HG02610 (cell line): Measurements from ENCODE around the gene NUBPL.
A peak's percentile ranks its signal among the peaks of the same experiment; 100 is the strongest.
"Not testable (repeated sequence)": the region's sequence is repeated elsewhere in the genome, so short reads cannot be mapped to it uniquely, and the experiment has no call there.

Source experiments
- ATAC-seq: cut with Tn5 transposase; IDR thresholded peaks from one replicate; pipeline ENCODE4 v1.9.1; 2021; ENCODE audit warnings: mild to moderate bottlenecking, moderate library complexity; ENCODE audit not compliant: unreplicated experiment

NUBPL gene

GRCh38 chr14:31727797-31728196, 166.6 kb downstream of the NUBPL start:
- no peak for ATAC-seq

GRCh38 chr14:31740688-31741087, 179.5 kb downstream of the NUBPL start:
- ATAC-seq, result no peak

- ATAC-seq, result no peak
These were observed 184.5 kb downstream of the NUBPL start for GRCh38 chr14:31745741-31746140.

- no peak for ATAC-seq
These were observed 185.1 kb downstream of the NUBPL start for GRCh38 chr14:31746326-31746725.

- ATAC-seq, result no peak
These were observed 188.1 kb downstream of the NUBPL start for GRCh38 chr14:31749275-31749674.

GRCh38 chr14:31751047-31751446, 189.8 kb downstream of the NUBPL start:
- ATAC-seq, result not testable (repeated sequence)

- ATAC-seq, result peak; percentile 78
These were observed 191.9 kb downstream of the NUBPL start for GRCh38 chr14:31752867-31753661.

- ATAC-seq, result no peak
These were observed 197.7 kb downstream of the NUBPL start for GRCh38 chr14:31758941-31759340.

GRCh38 chr14:31760277-31760676, 199.1 kb downstream of the NUBPL start:
- ATAC-seq, result no peak

GRCh38 chr14:31761325-31761724, 200.1 kb downstream of the NUBPL start:
- ATAC-seq, result no peak

GRCh38 chr14:31763041-31763440, 201.8 kb downstream of the NUBPL start:
- no peak for ATAC-seq

- ATAC-seq, result no peak
These were observed 205.2 kb downstream of the NUBPL start for GRCh38 chr14:31766315-31766892.

GRCh38 chr14:31768355-31768754, 207.2 kb downstream of the NUBPL start:
- ATAC-seq, result no peak

GRCh38 chr14:31770271-31770670, 209.1 kb downstream of the NUBPL start:
- no peak for ATAC-seq

- no peak for ATAC-seq
These were observed 213.4 kb downstream of the NUBPL start for GRCh38 chr14:31774567-31774966.

- no peak for ATAC-seq
These were observed 216.1 kb downstream of the NUBPL start for GRCh38 chr14:31777312-31777711.

GRCh38 chr14:31781578-31781977, 220.4 kb downstream of the NUBPL start:
- no peak for ATAC-seq

GRCh38 chr14:31785574-31785973, 224.4 kb downstream of the NUBPL start:
- ATAC-seq, result no peak

- no peak for ATAC-seq
These were observed 226.2 kb downstream of the NUBPL start for GRCh38 chr14:31787377-31787776.

GRCh38 chr14:31788340-31788739, 227.1 kb downstream of the NUBPL start:
- no peak for ATAC-seq

GRCh38 chr14:31792726-31793125, 231.5 kb downstream of the NUBPL start:
- ATAC-seq, result no peak

- ATAC-seq, result not testable (repeated sequence)
These were observed 236.7 kb downstream of the NUBPL start for GRCh38 chr14:31797946-31798345.

GRCh38 chr14:31802838-31803237, 241.6 kb downstream of the NUBPL start:
- ATAC-seq, result no peak
